Panc1 (cell line): Measurements from ENCODE around the gene PACSIN3.

Source experiments
- POLR2AphosphoS5 ChIP-seq: IDR thresholded peaks from 2 replicates; pipeline ENCODE4 v1.6.1; 2012; ENCODE audit warnings: mild to moderate bottlenecking, low read depth, low read length, moderate library complexity
- SIN3A ChIP-seq: IDR thresholded peaks from 2 replicates; pipeline ENCODE4 v1.6.1; 2012; ENCODE audit warnings: low read depth, mild to moderate bottlenecking, low read length, moderate library complexity, borderline replicate concordance; ENCODE audit not compliant: insufficient read depth
- TF ChIP-seq, protein P1 (sequence below), 2 experiments: IDR thresholded peaks; 2 replicates each; pipeline ENCODE4 v1.6.1; 2011 to 2012; ENCODE audit warnings: low read depth in 2 of 2, control low read depth in 1 of 2, low read length in 1 of 2, mild to moderate bottlenecking in 1 of 2, moderate library complexity in 1 of 2; ENCODE audit not compliant: insufficient read depth in 1 of 2
- TF ChIP-seq, protein P2 (sequence below): fragments of 450-650 bp; IDR thresholded peaks from 2 replicates; pipeline ENCODE4 v1.5.1; 2017; ENCODE audit warnings: mild to moderate bottlenecking

DNA sequence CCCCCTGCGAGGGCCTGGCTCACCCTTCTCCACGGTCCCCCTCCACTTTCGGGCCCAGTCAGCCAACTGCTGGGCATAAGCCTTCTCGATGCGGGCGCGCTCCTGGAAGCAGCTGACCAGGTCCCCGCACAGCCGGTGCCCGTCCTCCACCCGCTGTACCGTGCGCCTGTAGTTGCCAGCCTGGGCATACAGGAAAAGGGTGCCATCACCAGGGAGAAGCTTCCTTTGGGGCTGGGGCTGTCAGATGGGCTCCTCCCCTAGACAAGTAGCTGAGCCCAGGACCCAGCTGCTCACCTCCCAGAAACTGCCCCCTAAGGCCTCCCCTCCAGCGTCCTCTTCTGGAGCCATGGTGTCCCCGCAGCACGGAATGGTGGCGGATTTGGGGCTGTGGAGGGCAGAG, 3.9 kb downstream of the PACSIN3 start:
- TF ChIP-seq, protein P1, sequence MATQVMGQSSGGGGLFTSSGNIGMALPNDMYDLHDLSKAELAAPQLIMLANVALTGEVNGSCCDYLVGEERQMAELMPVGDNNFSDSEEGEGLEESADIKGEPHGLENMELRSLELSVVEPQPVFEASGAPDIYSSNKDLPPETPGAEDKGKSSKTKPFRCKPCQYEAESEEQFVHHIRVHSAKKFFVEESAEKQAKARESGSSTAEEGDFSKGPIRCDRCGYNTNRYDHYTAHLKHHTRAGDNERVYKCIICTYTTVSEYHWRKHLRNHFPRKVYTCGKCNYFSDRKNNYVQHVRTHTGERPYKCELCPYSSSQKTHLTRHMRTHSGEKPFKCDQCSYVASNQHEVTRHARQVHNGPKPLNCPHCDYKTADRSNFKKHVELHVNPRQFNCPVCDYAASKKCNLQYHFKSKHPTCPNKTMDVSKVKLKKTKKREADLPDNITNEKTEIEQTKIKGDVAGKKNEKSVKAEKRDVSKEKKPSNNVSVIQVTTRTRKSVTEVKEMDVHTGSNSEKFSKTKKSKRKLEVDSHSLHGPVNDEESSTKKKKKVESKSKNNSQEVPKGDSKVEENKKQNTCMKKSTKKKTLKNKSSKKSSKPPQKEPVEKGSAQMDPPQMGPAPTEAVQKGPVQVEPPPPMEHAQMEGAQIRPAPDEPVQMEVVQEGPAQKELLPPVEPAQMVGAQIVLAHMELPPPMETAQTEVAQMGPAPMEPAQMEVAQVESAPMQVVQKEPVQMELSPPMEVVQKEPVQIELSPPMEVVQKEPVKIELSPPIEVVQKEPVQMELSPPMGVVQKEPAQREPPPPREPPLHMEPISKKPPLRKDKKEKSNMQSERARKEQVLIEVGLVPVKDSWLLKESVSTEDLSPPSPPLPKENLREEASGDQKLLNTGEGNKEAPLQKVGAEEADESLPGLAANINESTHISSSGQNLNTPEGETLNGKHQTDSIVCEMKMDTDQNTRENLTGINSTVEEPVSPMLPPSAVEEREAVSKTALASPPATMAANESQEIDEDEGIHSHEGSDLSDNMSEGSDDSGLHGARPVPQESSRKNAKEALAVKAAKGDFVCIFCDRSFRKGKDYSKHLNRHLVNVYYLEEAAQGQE (IDR thresholded peaks at IDR 0.05; ENCODE audit: insufficient read depth in 1 of 2, low read depth in 2 of 2, low read length in 1 of 2) = no peak
- TF ChIP-seq, protein P2, sequence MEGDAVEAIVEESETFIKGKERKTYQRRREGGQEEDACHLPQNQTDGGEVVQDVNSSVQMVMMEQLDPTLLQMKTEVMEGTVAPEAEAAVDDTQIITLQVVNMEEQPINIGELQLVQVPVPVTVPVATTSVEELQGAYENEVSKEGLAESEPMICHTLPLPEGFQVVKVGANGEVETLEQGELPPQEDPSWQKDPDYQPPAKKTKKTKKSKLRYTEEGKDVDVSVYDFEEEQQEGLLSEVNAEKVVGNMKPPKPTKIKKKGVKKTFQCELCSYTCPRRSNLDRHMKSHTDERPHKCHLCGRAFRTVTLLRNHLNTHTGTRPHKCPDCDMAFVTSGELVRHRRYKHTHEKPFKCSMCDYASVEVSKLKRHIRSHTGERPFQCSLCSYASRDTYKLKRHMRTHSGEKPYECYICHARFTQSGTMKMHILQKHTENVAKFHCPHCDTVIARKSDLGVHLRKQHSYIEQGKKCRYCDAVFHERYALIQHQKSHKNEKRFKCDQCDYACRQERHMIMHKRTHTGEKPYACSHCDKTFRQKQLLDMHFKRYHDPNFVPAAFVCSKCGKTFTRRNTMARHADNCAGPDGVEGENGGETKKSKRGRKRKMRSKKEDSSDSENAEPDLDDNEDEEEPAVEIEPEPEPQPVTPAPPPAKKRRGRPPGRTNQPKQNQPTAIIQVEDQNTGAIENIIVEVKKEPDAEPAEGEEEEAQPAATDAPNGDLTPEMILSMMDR = no peak
- TF ChIP-seq POLR2AphosphoS5 (no peak), SIN3A (no peak)
